SIG-M5 (cell line): ENCODE results near the gene PLCB4.

Experiments
- DNase-seq: peaks from one replicate; lab custom pipeline; 2025; lab: John Stamatoyannopoulos, UW

The PLCB4 gene

GRCh38 chr20:9061434-9061833 lies 7.5 kb upstream of the PLCB4 start:
- DNase-seq: no peak

- no peak for DNase-seq
Measured at GRCh38 chr20:9062066-9062465, 6.8 kb upstream of the PLCB4 start.

- no peak for DNase-seq
Measured at GRCh38 chr20:9066191-9066590, 2.7 kb upstream of the PLCB4 start.

- DNase-seq: no peak
Measured at GRCh38 chr20:9068233-9068801, 570 bp upstream of the PLCB4 start.

GRCh38 chr20:9070304-9070703 lies 1.4 kb downstream of the PLCB4 start:
- DNase-seq: no peak

- DNase-seq: no peak
Measured at GRCh38 chr20:9071976-9072726, 3.3 kb downstream of the PLCB4 start.

GRCh38 chr20:9072861-9073500 lies 4.1 kb downstream of the PLCB4 start:
- DNase-seq: no peak

- no peak for DNase-seq
Measured at GRCh38 chr20:9075264-9076095, 6.6 kb downstream of the PLCB4 start.

GRCh38 chr20:9076440-9076839 lies 7.6 kb downstream of the PLCB4 start:
- no peak for DNase-seq

- no peak for DNase-seq
Measured at GRCh38 chr20:9078826-9079731, 10.2 kb downstream of the PLCB4 start.

GRCh38 chr20:9081423-9081966 lies 12.6 kb downstream of the PLCB4 start:
- DNase-seq: no peak

- no peak for DNase-seq
Measured at GRCh38 chr20:9082741-9083140, 13.9 kb downstream of the PLCB4 start.

- DNase-seq: no peak
Measured at GRCh38 chr20:9087531-9088217, 18.8 kb downstream of the PLCB4 start.

- no peak for DNase-seq
Measured at GRCh38 chr20:9088556-9088955, 19.7 kb downstream of the PLCB4 start.

GRCh38 chr20:9092113-9092512 lies 23.2 kb downstream of the PLCB4 start:
- no peak for DNase-seq

GRCh38 chr20:9092655-9093054 lies 23.8 kb downstream of the PLCB4 start:
- DNase-seq: no peak

GRCh38 chr20:9093218-9093957 lies 24.5 kb downstream of the PLCB4 start:
- no peak for DNase-seq

GRCh38 chr20:9099372-9099771 lies 30.5 kb downstream of the PLCB4 start:
- DNase-seq: no peak

- DNase-seq: no peak
Measured at GRCh38 chr20:9100691-9101090, 31.8 kb downstream of the PLCB4 start.

- no peak for DNase-seq
Measured at GRCh38 chr20:9102456-9102855, 33.6 kb downstream of the PLCB4 start.
